Fibroblast of lung (primary cell): ENCODE results near the gene MAST2. TPM values are rescaled to one million over a fixed set of nuclear protein-coding genes. Genes with fewer than 3 reads are reported as not detected.

Experiments
- DNase-seq, 2 donors: peaks; one replicate each; pipeline versions ENCODE4 v3.0.0 to v3.0.0-alpha.2; 2010; ENCODE audit warnings: low read depth in 2 of 2
- H2AFZ ChIP-seq: 2 replicates; pipeline ENCODE4 v1.5.1; 2012; ENCODE audit warnings: low read length, control low read depth, inconsistent platforms
- H3K27ac ChIP-seq: 2 replicates; pipeline ENCODE4 v1.5.1; 2011; ENCODE audit warnings: low read length, control low read depth; ENCODE audit not compliant: insufficient read depth
- H3K27me3 ChIP-seq: 2 replicates; pipeline ENCODE4 v1.5.1; 2011; ENCODE audit warnings: mild to moderate bottlenecking, low read length; ENCODE audit not compliant: control insufficient read depth, insufficient read depth
- H3K36me3 ChIP-seq: 2 replicates; pipeline ENCODE4 v1.5.1; 2011; ENCODE audit warnings: low read length; ENCODE audit not compliant: control insufficient read depth, insufficient read depth
- H3K4me1 ChIP-seq: 2 replicates; pipeline ENCODE4 v1.5.1; 2011; ENCODE audit warnings: low read length; ENCODE audit not compliant: control insufficient read depth, insufficient read depth; ENCODE audit errors: extremely low read depth
- H3K4me2 ChIP-seq: 2 replicates; pipeline ENCODE4 v1.5.1; 2011; ENCODE audit warnings: low read length, control low read depth; ENCODE audit not compliant: insufficient read depth; ENCODE audit errors: extremely low read depth
- H3K4me3 ChIP-seq, 4 experiments: fragments of 200-600 bp in 1 of 4; sonication (generic) in 1 of 4; replicated peaks in 1 of 4; 2 replicates each; pipeline ENCODE4 v1.5.1; 2011 to 2016; ENCODE audit warnings: low read length in 4 of 4, low read depth in 3 of 4, mild to moderate bottlenecking in 3 of 4, control low read depth in 2 of 4, inconsistent platforms in 1 of 4, mixed read lengths in 1 of 4; ENCODE audit not compliant: insufficient read depth in 1 of 4; ENCODE audit errors: control extremely low read depth in 1 of 4
- H3K79me2 ChIP-seq: 2 replicates; pipeline ENCODE4 v1.5.1; 2012; ENCODE audit warnings: mild to moderate bottlenecking, low read length, inconsistent platforms; ENCODE audit not compliant: control insufficient read depth, insufficient read depth
- H3K9ac ChIP-seq: 2 replicates; pipeline ENCODE4 v1.5.1; 2011; ENCODE audit warnings: mild to moderate bottlenecking, low read length, control low read depth; ENCODE audit not compliant: insufficient read depth
- H3K9me3 ChIP-seq: 2 replicates; pipeline ENCODE4 v1.5.1; 2012; ENCODE audit warnings: low read depth, low read length; ENCODE audit not compliant: control insufficient read depth, insufficient read depth
- H4K20me1 ChIP-seq: 2 replicates; pipeline ENCODE4 v1.5.1; 2011; ENCODE audit warnings: low read length; ENCODE audit not compliant: control insufficient read depth, insufficient read depth; ENCODE audit errors: extremely low read depth
- EZH2 ChIP-seq: IDR thresholded peaks from 2 replicates; pipeline ENCODE4 v1.5.1; 2012; ENCODE audit warnings: low read length, control low read depth, mild to moderate bottlenecking; ENCODE audit errors: missing control alignments
- polyA plus RNA-seq, 2 donors: library from polyadenylated mRNA; depleted of rRNA in 1 of 2; stranded (reverse) in 1 of 2; unstranded in 1 of 2; fragments of >200 nt; gene quantifications; 2 replicates each; pipeline ENCODE4 v1.2.1, GENCODE V29; 2011 to 2012; ENCODE audit warnings: missing spikeins in 1 of 2
- total RNA-seq: library from RNA; depleted of rRNA; stranded (reverse); fragments of >200 nt; gene quantifications from 2 replicates; pipeline ENCODE4 v1.2.1, GENCODE V29; 2014
- TF ChIP-seq, protein P1 (sequence below), 2 donors: IDR thresholded peaks in 1 of 2; conservative IDR thresholded peaks in 1 of 2; 1 replicate in 1 of 2; 2 replicates in 1 of 2; pipeline ENCODE4 v1.5.1; 2011 to 2012; ENCODE audit warnings: low read length in 2 of 2, control low read depth in 1 of 2, inconsistent platforms in 1 of 2, low read depth in 1 of 2, mild to moderate bottlenecking in 1 of 2

Gene MAST2
- total and polyA plus RNA-seq, 2 donors (not counting 1 experiment from before 2014, with no cell fraction given), result 17.5 to 24.9 TPM

DNA sequence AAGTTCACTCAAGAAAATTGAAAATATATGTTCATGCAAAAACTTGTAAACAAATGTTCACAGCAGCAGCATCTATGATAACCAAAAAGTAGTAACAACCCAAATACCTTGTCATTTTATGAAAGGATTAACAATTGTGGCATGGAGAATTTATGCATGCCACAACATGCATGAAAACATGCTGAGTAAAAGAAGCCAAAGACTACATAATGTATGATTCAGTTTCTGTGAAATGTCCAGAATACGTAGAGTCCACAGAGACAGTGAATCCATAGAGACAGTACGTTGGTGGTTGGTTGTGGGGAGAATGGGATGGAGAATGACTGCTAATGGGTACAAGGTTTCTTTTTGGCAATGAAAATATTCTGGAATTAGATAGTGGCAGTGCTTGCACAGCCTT, 148.7 kb downstream of the MAST2 start:
- H3K4me3 ChIP-seq, result no peak overlapping the region
- TF ChIP-seq EZH2, result no peak
- TF ChIP-seq, protein P1, sequence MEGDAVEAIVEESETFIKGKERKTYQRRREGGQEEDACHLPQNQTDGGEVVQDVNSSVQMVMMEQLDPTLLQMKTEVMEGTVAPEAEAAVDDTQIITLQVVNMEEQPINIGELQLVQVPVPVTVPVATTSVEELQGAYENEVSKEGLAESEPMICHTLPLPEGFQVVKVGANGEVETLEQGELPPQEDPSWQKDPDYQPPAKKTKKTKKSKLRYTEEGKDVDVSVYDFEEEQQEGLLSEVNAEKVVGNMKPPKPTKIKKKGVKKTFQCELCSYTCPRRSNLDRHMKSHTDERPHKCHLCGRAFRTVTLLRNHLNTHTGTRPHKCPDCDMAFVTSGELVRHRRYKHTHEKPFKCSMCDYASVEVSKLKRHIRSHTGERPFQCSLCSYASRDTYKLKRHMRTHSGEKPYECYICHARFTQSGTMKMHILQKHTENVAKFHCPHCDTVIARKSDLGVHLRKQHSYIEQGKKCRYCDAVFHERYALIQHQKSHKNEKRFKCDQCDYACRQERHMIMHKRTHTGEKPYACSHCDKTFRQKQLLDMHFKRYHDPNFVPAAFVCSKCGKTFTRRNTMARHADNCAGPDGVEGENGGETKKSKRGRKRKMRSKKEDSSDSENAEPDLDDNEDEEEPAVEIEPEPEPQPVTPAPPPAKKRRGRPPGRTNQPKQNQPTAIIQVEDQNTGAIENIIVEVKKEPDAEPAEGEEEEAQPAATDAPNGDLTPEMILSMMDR (conservative IDR thresholded peaks at IDR 0.05 in 1 of 2, IDR thresholded peaks at IDR 0.05 in 1 of 2; ENCODE audit: low read depth in 1 of 2, low read length in 2 of 2), result no peak
- no peaks in the 10 kb centered on the region for H3K36me3 ChIP-seq
- H3K27me3 ChIP-seq, result no peaks in the 10 kb centered on the region
- H3K4me1 ChIP-seq, result peaks cover 14% of the 10 kb centered on the region
- no peak overlapping the region for H3K4me2 ChIP-seq
- no peaks in the 10 kb centered on the region for H4K20me1 ChIP-seq
- H2AFZ ChIP-seq, result no peak overlapping the region
- DNase-seq, result no peak
- H3K9ac ChIP-seq, result no peak overlapping the region
- no peak overlapping the region for H3K27ac ChIP-seq
- H3K79me2 ChIP-seq, result no peaks in the 10 kb centered on the region
- H3K9me3 ChIP-seq, result no peaks in the 10 kb centered on the region

DNA sequence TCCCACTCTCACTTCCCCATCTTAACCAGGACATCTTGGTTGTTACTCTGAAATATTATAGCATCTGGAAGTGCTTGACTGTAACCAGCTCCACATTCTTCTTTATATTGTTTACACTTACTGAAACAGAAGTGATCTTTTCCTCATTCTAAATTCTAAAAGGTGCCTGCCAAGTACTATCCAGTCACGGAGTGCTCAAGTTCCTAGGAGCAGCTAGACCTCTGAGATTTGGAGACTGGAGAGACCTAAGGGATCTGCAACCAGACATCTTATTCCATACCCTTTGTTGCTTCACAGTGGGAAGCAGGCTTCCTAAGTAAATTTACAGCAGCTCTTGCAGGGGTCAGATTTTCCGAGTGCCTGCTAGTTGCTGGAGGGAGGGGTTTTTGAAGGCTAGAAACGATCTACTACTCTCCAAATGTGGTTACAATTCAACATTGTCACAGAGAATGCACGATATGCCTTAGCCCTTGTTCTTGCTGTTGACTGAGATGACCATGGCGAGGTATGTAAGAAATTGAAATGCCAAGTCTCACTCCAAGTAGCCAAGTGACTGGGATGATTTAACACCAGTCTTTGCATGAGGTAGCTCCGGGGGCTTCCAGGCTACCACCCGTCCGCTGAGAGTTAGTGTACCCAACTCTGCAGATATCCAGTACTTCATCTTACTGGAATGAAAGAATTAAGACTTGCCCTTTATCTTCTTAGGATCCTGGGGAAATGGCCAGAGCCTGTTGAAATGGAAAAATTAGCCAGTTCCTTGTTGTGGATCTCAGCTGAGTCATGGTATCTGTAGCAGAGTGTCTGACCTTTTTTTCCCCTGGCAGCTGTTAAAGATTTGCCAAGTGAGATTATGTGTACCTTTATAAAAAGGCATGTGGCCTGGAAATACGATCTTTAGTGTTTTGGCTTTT, 150.8 kb downstream of the MAST2 start:
- no peaks in the 10 kb centered on the region for H3K27me3 ChIP-seq
- no peaks in the 10 kb centered on the region for H3K79me2 ChIP-seq
- TF ChIP-seq, protein P1 (conservative IDR thresholded peaks at IDR 0.05 in 1 of 2, IDR thresholded peaks at IDR 0.05 in 1 of 2; ENCODE audit: low read depth in 1 of 2, low read length in 2 of 2), result no peak
- no peak for TF ChIP-seq EZH2
- H3K4me2 ChIP-seq, result peak overlapping the region; percentile 80
- no peaks in the 10 kb centered on the region for H3K9me3 ChIP-seq
- H3K4me3 ChIP-seq, result peak overlapping the region in 1 of 4 experiments; percentile 2
- H3K27ac ChIP-seq, result peak overlapping the region; percentile 53
- H2AFZ ChIP-seq, result no peak overlapping the region
- no peak overlapping the region for H3K9ac ChIP-seq
- H3K4me1 ChIP-seq, result peaks cover 14% of the 10 kb centered on the region
- DNase-seq, result peak; percentile 58 to 88
- H3K36me3 ChIP-seq, result no peaks in the 10 kb centered on the region
- H4K20me1 ChIP-seq, result no peaks in the 10 kb centered on the region

DNA sequence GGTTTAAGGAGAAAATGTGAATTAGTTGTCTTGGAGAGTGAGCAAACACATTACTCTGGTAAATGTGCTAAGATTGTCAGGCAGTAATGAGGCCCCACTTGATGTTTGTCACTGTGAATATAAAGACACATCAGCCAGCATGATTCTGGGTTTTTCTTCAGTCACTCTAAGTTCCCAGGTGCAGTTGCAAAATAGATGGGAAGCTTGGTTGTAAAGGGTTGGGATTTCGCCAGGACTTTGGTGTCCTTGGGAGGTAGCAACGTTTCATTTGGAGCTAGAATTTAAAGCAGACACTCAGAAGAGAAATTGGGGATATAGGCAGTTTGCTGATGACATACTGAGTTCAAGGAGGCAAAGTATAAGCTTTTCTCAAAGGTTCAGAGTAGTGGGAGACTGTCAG, 154.3 kb downstream of the MAST2 start:
- no peak overlapping the region for H3K4me2 ChIP-seq
- no peak overlapping the region for H2AFZ ChIP-seq
- no peak for DNase-seq
- no peak overlapping the region for H3K4me3 ChIP-seq
- H3K9ac ChIP-seq, result no peak overlapping the region
- peaks cover 14% of the 10 kb centered on the region for H3K4me1 ChIP-seq
- no peaks in the 10 kb centered on the region for H3K27me3 ChIP-seq
- no peaks in the 10 kb centered on the region for H4K20me1 ChIP-seq
- H3K79me2 ChIP-seq, result no peaks in the 10 kb centered on the region
- TF ChIP-seq, protein P1 (conservative IDR thresholded peaks at IDR 0.05 in 1 of 2, IDR thresholded peaks at IDR 0.05 in 1 of 2; ENCODE audit: low read depth in 1 of 2, low read length in 2 of 2), result no peak
- no peak for TF ChIP-seq EZH2
- no peak overlapping the region for H3K27ac ChIP-seq
- no peaks in the 10 kb centered on the region for H3K36me3 ChIP-seq
- no peaks in the 10 kb centered on the region for H3K9me3 ChIP-seq
